ENCODE data around the gene DSCAM.

DSCAM gene

GRCh38 chr21:40136571-40136970 lies 710.4 kb downstream of the DSCAM start:
- no peaks in the 10 kb centered on the region for H3K27me3 ChIP-seq
- no peak overlapping the region for H3K4me2 ChIP-seq
- H3K9ac ChIP-seq = no peak overlapping the region
- H3K4me1 ChIP-seq = no peaks in the 10 kb centered on the region
- H3K4me3 ChIP-seq = no peak overlapping the region
- peaks cover 0 to 9% (median 0%) of the 10 kb centered on the region in 11 experiments; a peak in 5 of 22 replicates for H3K9me3 ChIP-seq (replicated peaks in 1 of 11)
- H4K20me1 ChIP-seq = no peaks in the 10 kb centered on the region
- no peaks in the 10 kb centered on the region for H3K36me3 ChIP-seq
- TF ChIP-seq Cebpa-rat (IDR thresholded peaks at IDR 0.05) = no peak
- H3K27ac ChIP-seq = no peak overlapping the region

- no peaks in the 10 kb centered on the region for H4K20me1 ChIP-seq
- H3K9me3 ChIP-seq (replicated peaks in 1 of 11) = peaks cover 0 to 9% (median 0%) of the 10 kb centered on the region in 11 experiments; a peak in 5 of 22 replicates
- H3K27me3 ChIP-seq = no peaks in the 10 kb centered on the region
- no peaks in the 10 kb centered on the region for H3K36me3 ChIP-seq
- H3K27ac ChIP-seq = no peak overlapping the region
- H3K4me3 ChIP-seq = no peak overlapping the region
- H3K4me2 ChIP-seq = no peak overlapping the region
- TF ChIP-seq Cebpa-rat (IDR thresholded peaks at IDR 0.05) = no peak
- H3K9ac ChIP-seq = no peak overlapping the region
- no peaks in the 10 kb centered on the region for H3K4me1 ChIP-seq
Measured at GRCh38 chr21:40134731-40135492, 712.0 kb downstream of the DSCAM start.

GRCh38 chr21:40130476-40130875 lies 716.5 kb downstream of the DSCAM start:
- H3K4me3 ChIP-seq = no peak overlapping the region
- no peaks in the 10 kb centered on the region for H3K4me1 ChIP-seq
- no peak overlapping the region for H3K9ac ChIP-seq
- H3K27ac ChIP-seq = no peak overlapping the region
- H3K36me3 ChIP-seq = no peaks in the 10 kb centered on the region
- H4K20me1 ChIP-seq = no peaks in the 10 kb centered on the region
- H3K9me3 ChIP-seq (replicated peaks in 1 of 11) = peaks cover 0 to 9% (median 0%) of the 10 kb centered on the region in 11 experiments; a peak in 5 of 22 replicates
- TF ChIP-seq Cebpa-rat (IDR thresholded peaks at IDR 0.05) = no peak
- H3K4me2 ChIP-seq = no peak overlapping the region
- no peaks in the 10 kb centered on the region for H3K27me3 ChIP-seq

- Histone ChIP-seq H4K20me1 (no peaks in the 10 kb centered on the region), H3K4me3 (no peak overlapping the region), H3K9ac (no peak overlapping the region), H3K4me1 (no peaks in the 10 kb centered on the region), H3K36me3 (no peaks in the 10 kb centered on the region), H3K4me2 (no peak overlapping the region), H3K27ac (no peak overlapping the region), H3K9me3 (replicated peaks in 1 of 11) (peaks cover 0 to 9% (median 0%) of the 10 kb centered on the region in 11 experiments; a peak in 5 of 22 replicates), H3K27me3 (no peaks in the 10 kb centered on the region)
- TF ChIP-seq Cebpa-rat (IDR thresholded peaks at IDR 0.05) = no peak
Measured at GRCh38 chr21:40129809-40130208, 717.1 kb downstream of the DSCAM start.

GRCh38 chr21:40128891-40129290 lies 718.1 kb downstream of the DSCAM start:
- no peak overlapping the region for H3K27ac ChIP-seq
- H4K20me1 ChIP-seq = no peaks in the 10 kb centered on the region
- H3K4me3 ChIP-seq = no peak overlapping the region
- H3K4me2 ChIP-seq = no peak overlapping the region
- no peak overlapping the region for H3K9ac ChIP-seq
- no peak for TF ChIP-seq Cebpa-rat (IDR thresholded peaks at IDR 0.05)
- no peaks in the 10 kb centered on the region for H3K36me3 ChIP-seq
- H3K4me1 ChIP-seq = no peaks in the 10 kb centered on the region
- peaks cover 0 to 9% (median 0%) of the 10 kb centered on the region in 11 experiments; a peak in 5 of 22 replicates for H3K9me3 ChIP-seq (replicated peaks in 1 of 11)
- H3K27me3 ChIP-seq = no peaks in the 10 kb centered on the region

- Histone ChIP-seq H3K9ac (no peak overlapping the region), H3K27me3 (no peaks in the 10 kb centered on the region), H3K27ac (no peak overlapping the region)
Measured at GRCh38 chr21:40120940-40121575, 725.9 kb downstream of the DSCAM start.

GRCh38 chr21:40118527-40118926 lies 728.4 kb downstream of the DSCAM start:
- H3K9ac ChIP-seq = no peak overlapping the region
- H4K20me1 ChIP-seq = no peaks in the 10 kb centered on the region
- TF ChIP-seq Cebpa-rat (IDR thresholded peaks at IDR 0.05) = no peak
- no peak overlapping the region for H3K4me2 ChIP-seq
- no peak overlapping the region for H3K4me3 ChIP-seq
- H3K27ac ChIP-seq = no peak overlapping the region
- H3K9me3 ChIP-seq (replicated peaks in 1 of 11) = 0 out of 22 replicates have a peak, but pooled peaks cover 0 to 8% (median 4%) of the 10 kb centered on the region in 11 experiments
- no peaks in the 10 kb centered on the region for H3K4me1 ChIP-seq
- H3K27me3 ChIP-seq = no peaks in the 10 kb centered on the region
- no peaks in the 10 kb centered on the region for H3K36me3 ChIP-seq

More at GRCh38 chr21:40120940-40121575, 725.9 kb downstream of the DSCAM start:
- H3K4me3 ChIP-seq = no peak overlapping the region
- H3K9me3 ChIP-seq (replicated peaks in 1 of 11) = no peaks in the 10 kb centered on the region
- H3K4me2 ChIP-seq = no peak overlapping the region
- no peaks in the 10 kb centered on the region for H3K4me1 ChIP-seq
- no peak for TF ChIP-seq Cebpa-rat (IDR thresholded peaks at IDR 0.05)
- H3K36me3 ChIP-seq = no peaks in the 10 kb centered on the region
- no peaks in the 10 kb centered on the region for H4K20me1 ChIP-seq

GRCh38 chr21:40117236-40117635 lies 729.7 kb downstream of the DSCAM start:
- Histone ChIP-seq H3K36me3 (no peaks in the 10 kb centered on the region), H3K4me1 (no peaks in the 10 kb centered on the region), H3K4me2 (no peak overlapping the region), H3K9ac (no peak overlapping the region), H3K27ac (no peak overlapping the region), H4K20me1 (no peaks in the 10 kb centered on the region), H3K9me3 (replicated peaks in 1 of 11) (0 out of 22 replicates have a peak, but pooled peaks cover 0 to 8% (median 4%) of the 10 kb centered on the region in 11 experiments), H3K27me3 (no peaks in the 10 kb centered on the region), H3K4me3 (no peak overlapping the region)
- no peak for TF ChIP-seq Cebpa-rat (IDR thresholded peaks at IDR 0.05)

- H3K4me2 ChIP-seq = no peak overlapping the region
- H3K4me1 ChIP-seq = no peaks in the 10 kb centered on the region
- H3K9ac ChIP-seq = no peak overlapping the region
- H3K36me3 ChIP-seq = no peaks in the 10 kb centered on the region
- no peak overlapping the region for H3K4me3 ChIP-seq
- H3K27ac ChIP-seq = no peak overlapping the region
- no peaks in the 10 kb centered on the region for H3K27me3 ChIP-seq
- 0 out of 22 replicates have a peak, but pooled peaks cover 0 to 8% (median 4%) of the 10 kb centered on the region in 11 experiments for H3K9me3 ChIP-seq (replicated peaks in 1 of 11)
- TF ChIP-seq Cebpa-rat (IDR thresholded peaks at IDR 0.05) = no peak
- H4K20me1 ChIP-seq = no peaks in the 10 kb centered on the region
Measured at GRCh38 chr21:40115775-40116174, 731.2 kb downstream of the DSCAM start.

Data from BLaER1 treated with 17β-estradiol and CSF1 and Interleukin-3, amounts not matched to agents 10 nM and 100 nM (cell line).